ENCODE results near the gene CDH23. TPM values are rescaled to one million over a fixed set of nuclear protein-coding genes. Genes with fewer than 3 reads are reported as not detected.
A peak's percentile ranks its signal among the peaks of the same experiment; 100 is the strongest.

Gene CDH23
- polyA plus RNA-seq, 1 donor = 0.90 TPM

GRCh38 chr10:71779641-71780040 is 382.9 kb downstream of the CDH23 start:
- no peak for DNase-seq

- no peak for DNase-seq
Observed at GRCh38 chr10:71780156-71780555, 383.4 kb downstream of the CDH23 start.

GRCh38 chr10:71780719-71781118 is 384.0 kb downstream of the CDH23 start:
- DNase-seq = no peak

- DNase-seq = no peak
Observed at GRCh38 chr10:71782221-71782916, 385.6 kb downstream of the CDH23 start.

- DNase-seq = no peak
Observed at GRCh38 chr10:71782917-71783490, 386.3 kb downstream of the CDH23 start.

GRCh38 chr10:71783917-71784678 is 387.4 kb downstream of the CDH23 start:
- no peak for DNase-seq

- DNase-seq = no peak
Observed at GRCh38 chr10:71784679-71785272, 388.1 kb downstream of the CDH23 start.

GRCh38 chr10:71788954-71789353 is 392.2 kb downstream of the CDH23 start:
- no peak for DNase-seq

- DNase-seq = no peak
Observed at GRCh38 chr10:71789871-71790270, 393.2 kb downstream of the CDH23 start.

GRCh38 chr10:71790749-71791440 is 394.2 kb downstream of the CDH23 start:
- no peak for DNase-seq

GRCh38 chr10:71795248-71795647 is 398.5 kb downstream of the CDH23 start:
- peak; percentile 59 for DNase-seq

GRCh38 chr10:71796749-71797405 is 400.2 kb downstream of the CDH23 start:
- DNase-seq = no peak

- DNase-seq = no peak
Observed at GRCh38 chr10:71797533-71798307, 401.0 kb downstream of the CDH23 start.

- DNase-seq = no peak
Observed at GRCh38 chr10:71798308-71798624, 401.5 kb downstream of the CDH23 start.

GRCh38 chr10:71799112-71799511 is 402.4 kb downstream of the CDH23 start:
- no peak for DNase-seq

GRCh38 chr10:71799608-71800453 is 403.1 kb downstream of the CDH23 start:
- no peak for DNase-seq

GRCh38 chr10:71801361-71801760 is 404.6 kb downstream of the CDH23 start:
- DNase-seq = no peak

GRCh38 chr10:71802235-71802634 is 405.5 kb downstream of the CDH23 start:
- DNase-seq = no peak

- no peak for DNase-seq
Observed at GRCh38 chr10:71802715-71803488, 406.2 kb downstream of the CDH23 start.

All from left kidney (tissue), 2 donors.